GM23338 (cell line): ENCODE data around the gene PLEKHH3. TPM values are rescaled to one million over a fixed set of nuclear protein-coding genes. Genes with fewer than 3 reads are reported as not detected.

Experiments
- ATAC-seq: fragments of 200-7000 bp; cut with Tn5 transposase; 3 replicates; pipeline ENCODE4 v1.9.1; 2020
- DNase-seq: peaks from one replicate; pipeline ENCODE4 v3.0.0-alpha.2; 2015; ENCODE audit warnings: low spot score
- H2AFZ ChIP-seq: fragments of 200-600 bp; sonication (generic); 2 replicates; pipeline ENCODE4 v1.8.0; 2016; ENCODE audit warnings: antibody characterized with exemption, mild to moderate bottlenecking, moderate library complexity
- H3F3A ChIP-seq: fragments of 200-600 bp; sonication (generic); replicated peaks from 2 replicates; pipeline ENCODE4 v1.8.0; 2017; ENCODE audit warnings: antibody characterized with exemption, mixed run types, low read depth
- H3K27ac ChIP-seq: fragments of 200-600 bp; sonication (generic); 2 replicates; pipeline ENCODE4 v1.6.1; 2016; ENCODE audit warnings: low read depth
- H3K27me3 ChIP-seq: fragments of 200-600 bp; sonication (generic); 2 replicates; pipeline ENCODE4 v1.8.0; 2016; ENCODE audit warnings: mild to moderate bottlenecking, mixed run types, moderate library complexity; ENCODE audit not compliant: insufficient read depth
- H3K36me3 ChIP-seq: fragments of 200-600 bp; sonication (generic); 2 replicates; pipeline ENCODE4 v1.8.0; 2016; ENCODE audit warnings: mild to moderate bottlenecking; ENCODE audit not compliant: insufficient read depth
- H3K4me1 ChIP-seq: fragments of 200-600 bp; sonication (generic); 2 replicates; pipeline ENCODE4 v1.8.0; 2016; ENCODE audit warnings: mild to moderate bottlenecking, moderate library complexity; ENCODE audit not compliant: insufficient read depth
- H3K4me2 ChIP-seq: fragments of 200-600 bp; sonication (generic); 2 replicates; pipeline ENCODE4 v1.7.1; 2017; ENCODE audit warnings: mixed run types
- H3K4me3 ChIP-seq: fragments of 200-600 bp; sonication (generic); 2 replicates; pipeline ENCODE4 v1.6.1; 2016; ENCODE audit warnings: mixed run types
- H3K79me2 ChIP-seq: fragments of 200-600 bp; sonication (generic); replicated peaks from 2 replicates; pipeline ENCODE4 v1.8.0; 2017; ENCODE audit warnings: mild to moderate bottlenecking; ENCODE audit not compliant: insufficient read depth
- H3K9me2 ChIP-seq: fragments of 200-600 bp; sonication (generic); 2 replicates; pipeline ENCODE4 v1.8.0; 2017; ENCODE audit not compliant: insufficient read depth
- H4K20me1 ChIP-seq: fragments of 200-600 bp; sonication (generic); replicated peaks from 2 replicates; pipeline ENCODE4 v1.8.0; 2017; ENCODE audit warnings: mild to moderate bottlenecking; ENCODE audit not compliant: insufficient read depth
- H3K27ac Mint-ChIP-seq: 2 replicates; pipeline ENCODE4 v1.8.0; 2020; ENCODE audit warnings: inconsistent platforms, mild to moderate bottlenecking, moderate library complexity, mixed read lengths
- H3K27me3 Mint-ChIP-seq: 3 replicates; pipeline ENCODE4 v1.8.0; 2022; ENCODE audit warnings: low read depth, mild to moderate bottlenecking, moderate library complexity, mixed read lengths, inconsistent platforms; ENCODE audit not compliant: insufficient read depth, poor library complexity
- H3K36me3 Mint-ChIP-seq: 3 replicates; pipeline ENCODE4 v1.8.0; 2021; ENCODE audit warnings: low read depth, mild to moderate bottlenecking, inconsistent platforms, moderate library complexity, mixed read lengths
- H3K4me1 Mint-ChIP-seq: 3 replicates; pipeline ENCODE4 v1.8.0; 2020; ENCODE audit warnings: mild to moderate bottlenecking, inconsistent platforms, mixed read lengths
- H3K4me3 Mint-ChIP-seq: 3 replicates; pipeline ENCODE4 v1.8.0; 2021; ENCODE audit warnings: moderate library complexity, mild to moderate bottlenecking, inconsistent platforms, mixed read lengths
- H3K9me3 Mint-ChIP-seq: 3 replicates; pipeline ENCODE4 v1.8.0; 2020; ENCODE audit warnings: moderate library complexity, mild to moderate bottlenecking, inconsistent platforms, mixed read lengths
- CREB1 ChIP-seq: fragments of 250-450 bp; sonication (Bioruptor Pico); IDR thresholded peaks from 2 replicates; pipeline ENCODE4 v1.5.0; 2020; ENCODE audit warnings: low read depth, mild to moderate bottlenecking, moderate library complexity
- EZH2 ChIP-seq: fragments of 200-600 bp; sonication (generic); IDR thresholded peaks from one replicate; pipeline ENCODE4 v1.8.0; 2017; ENCODE audit warnings: antibody characterized with exemption, mild to moderate bottlenecking, low read depth; ENCODE audit not compliant: unreplicated experiment
- EZH2phosphoT487 ChIP-seq: fragments of 200-600 bp; sonication (generic); IDR thresholded peaks from one replicate; pipeline ENCODE4 v1.8.1; 2018; ENCODE audit warnings: antibody characterized with exemption; ENCODE audit not compliant: unreplicated experiment
- JUNB ChIP-seq: IDR thresholded peaks from one replicate; pipeline ENCODE4 v1.6.1; 2016; ENCODE audit warnings: antibody characterized with exemption; ENCODE audit not compliant: unreplicated experiment
- NANOG ChIP-seq: IDR thresholded peaks from 2 replicates; pipeline ENCODE4 v1.6.1; 2016; ENCODE audit warnings: antibody characterized with exemption, borderline replicate concordance
- POLR2AphosphoS5 ChIP-seq: IDR thresholded peaks from 2 replicates; pipeline ENCODE4 v1.6.1; 2016; ENCODE audit warnings: antibody characterized with exemption, low read depth
- STAT1 ChIP-seq: IDR thresholded peaks from one replicate; pipeline ENCODE4 v1.6.1; 2016; ENCODE audit warnings: antibody characterized with exemption; ENCODE audit not compliant: unreplicated experiment
- ZNF114 ChIP-seq: fragments of 250-450 bp; sonication (Bioruptor Pico); IDR thresholded peaks from 2 replicates; pipeline ENCODE4 v1.5.0; 2020; ENCODE audit warnings: mild to moderate bottlenecking, moderate library complexity
- ZNF331 ChIP-seq: fragments of 250-450 bp; sonication (Bioruptor Pico); IDR thresholded peaks from 2 replicates; pipeline ENCODE4 v1.5.0; 2020; ENCODE audit warnings: low read depth, mild to moderate bottlenecking, moderate library complexity
- polyA plus RNA-seq: library from polyadenylated mRNA; unstranded; fragments of >200 nt; fragmentation: Nextera tagmentation; extraction: Ambion mirVana; gene quantifications from 2 replicates; pipeline ENCODE4 v1.2.1, GENCODE V29; 2016
- total RNA-seq: library from RNA; depleted of rRNA; stranded (reverse); fragments of >200 nt; shearing (Covaris generic); gene quantifications from 2 replicates; pipeline ENCODE4 v1.2.3, GENCODE V29; 2014
- TF ChIP-seq, protein P1 (sequence below): IDR thresholded peaks from 2 replicates; pipeline ENCODE4 v1.6.1; 2016; ENCODE audit warnings: antibody characterized with exemption
- TF ChIP-seq, protein P2 (sequence below), 2 experiments: fragments of 200-600 bp in 1 of 2; sonication (generic) in 1 of 2; conservative IDR thresholded peaks; 2 replicates each; pipeline versions ENCODE4 v1.5.1 to v1.6.1; 2016 to 2017; ENCODE audit warnings: antibody characterized with exemption in 2 of 2, low read depth in 2 of 2, mild to moderate bottlenecking in 2 of 2, moderate library complexity in 1 of 2
- TF ChIP-seq, protein P3 (sequence below): fragments of 250-450 bp; sonication (Bioruptor Pico); IDR thresholded peaks from 2 replicates; pipeline ENCODE4 v1.5.0; 2020; ENCODE audit warnings: mild to moderate bottlenecking, moderate library complexity
- TF ChIP-seq, protein P4 (sequence below): IDR thresholded peaks from one replicate; pipeline ENCODE4 v1.6.1; 2018; ENCODE audit warnings: antibody characterized with exemption; ENCODE audit not compliant: unreplicated experiment

The PLEKHH3 gene
- total and polyA plus RNA-seq, 2 experiments from 2014 or later: 10.9 to 24.2 TPM

- Histone ChIP-seq H4K20me1 (no peaks in the 10 kb centered on the region; the same call in 1 of the 2 replicates), H3K27me3 (no peaks in the 10 kb centered on the region), H3K36me3 (no peaks in the 10 kb centered on the region), H3K4me2 (no peak overlapping the region), H2AFZ (no peak overlapping the region), H3F3A (no peaks in the 10 kb centered on the region), H3K4me1 (no peaks in the 10 kb centered on the region; the same call in 1 of the 2 replicates), H3K79me2 (no peaks in the 10 kb centered on the region), H3K9me2 (no peaks in the 10 kb centered on the region), H3K4me3 (no peak overlapping the region), H3K27ac (no peak overlapping the region)
- DNase-seq (no peak), ATAC-seq (no peak)
- peaks cover 17% of the 10 kb centered on the region for H3K36me3 Mint-ChIP-seq
- no peaks in the 10 kb centered on the region; the same call in 2 of the 3 replicates for H3K9me3 Mint-ChIP-seq
- no peak overlapping the region for H3K27ac Mint-ChIP-seq
- peaks cover 20% of the 10 kb centered on the region for H3K27me3 Mint-ChIP-seq
- H3K4me3 Mint-ChIP-seq: no peak overlapping the region
- H3K4me1 Mint-ChIP-seq: peaks cover 7% of the 10 kb centered on the region
- no peak for TF ChIP-seq ZNF331 (CRISPR knock-in tag)
- TF ChIP-seq JUNB: no peak
- no peak for TF ChIP-seq POLR2AphosphoS5
- TF ChIP-seq, protein P1, sequence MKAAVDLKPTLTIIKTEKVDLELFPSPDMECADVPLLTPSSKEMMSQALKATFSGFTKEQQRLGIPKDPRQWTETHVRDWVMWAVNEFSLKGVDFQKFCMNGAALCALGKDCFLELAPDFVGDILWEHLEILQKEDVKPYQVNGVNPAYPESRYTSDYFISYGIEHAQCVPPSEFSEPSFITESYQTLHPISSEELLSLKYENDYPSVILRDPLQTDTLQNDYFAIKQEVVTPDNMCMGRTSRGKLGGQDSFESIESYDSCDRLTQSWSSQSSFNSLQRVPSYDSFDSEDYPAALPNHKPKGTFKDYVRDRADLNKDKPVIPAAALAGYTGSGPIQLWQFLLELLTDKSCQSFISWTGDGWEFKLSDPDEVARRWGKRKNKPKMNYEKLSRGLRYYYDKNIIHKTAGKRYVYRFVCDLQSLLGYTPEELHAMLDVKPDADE: no peak
- TF ChIP-seq EZH2: no peak
- TF ChIP-seq CREB1 (CRISPR knock-in tag): no peak
- TF ChIP-seq, protein P2, sequence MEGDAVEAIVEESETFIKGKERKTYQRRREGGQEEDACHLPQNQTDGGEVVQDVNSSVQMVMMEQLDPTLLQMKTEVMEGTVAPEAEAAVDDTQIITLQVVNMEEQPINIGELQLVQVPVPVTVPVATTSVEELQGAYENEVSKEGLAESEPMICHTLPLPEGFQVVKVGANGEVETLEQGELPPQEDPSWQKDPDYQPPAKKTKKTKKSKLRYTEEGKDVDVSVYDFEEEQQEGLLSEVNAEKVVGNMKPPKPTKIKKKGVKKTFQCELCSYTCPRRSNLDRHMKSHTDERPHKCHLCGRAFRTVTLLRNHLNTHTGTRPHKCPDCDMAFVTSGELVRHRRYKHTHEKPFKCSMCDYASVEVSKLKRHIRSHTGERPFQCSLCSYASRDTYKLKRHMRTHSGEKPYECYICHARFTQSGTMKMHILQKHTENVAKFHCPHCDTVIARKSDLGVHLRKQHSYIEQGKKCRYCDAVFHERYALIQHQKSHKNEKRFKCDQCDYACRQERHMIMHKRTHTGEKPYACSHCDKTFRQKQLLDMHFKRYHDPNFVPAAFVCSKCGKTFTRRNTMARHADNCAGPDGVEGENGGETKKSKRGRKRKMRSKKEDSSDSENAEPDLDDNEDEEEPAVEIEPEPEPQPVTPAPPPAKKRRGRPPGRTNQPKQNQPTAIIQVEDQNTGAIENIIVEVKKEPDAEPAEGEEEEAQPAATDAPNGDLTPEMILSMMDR (conservative IDR thresholded peaks at IDR 0.05; ENCODE audit: low read depth in 2 of 2): no peak
- no peak for TF ChIP-seq ZNF114 (CRISPR knock-in tag)
- TF ChIP-seq EZH2phosphoT487: no peak
- TF ChIP-seq, protein P3, sequence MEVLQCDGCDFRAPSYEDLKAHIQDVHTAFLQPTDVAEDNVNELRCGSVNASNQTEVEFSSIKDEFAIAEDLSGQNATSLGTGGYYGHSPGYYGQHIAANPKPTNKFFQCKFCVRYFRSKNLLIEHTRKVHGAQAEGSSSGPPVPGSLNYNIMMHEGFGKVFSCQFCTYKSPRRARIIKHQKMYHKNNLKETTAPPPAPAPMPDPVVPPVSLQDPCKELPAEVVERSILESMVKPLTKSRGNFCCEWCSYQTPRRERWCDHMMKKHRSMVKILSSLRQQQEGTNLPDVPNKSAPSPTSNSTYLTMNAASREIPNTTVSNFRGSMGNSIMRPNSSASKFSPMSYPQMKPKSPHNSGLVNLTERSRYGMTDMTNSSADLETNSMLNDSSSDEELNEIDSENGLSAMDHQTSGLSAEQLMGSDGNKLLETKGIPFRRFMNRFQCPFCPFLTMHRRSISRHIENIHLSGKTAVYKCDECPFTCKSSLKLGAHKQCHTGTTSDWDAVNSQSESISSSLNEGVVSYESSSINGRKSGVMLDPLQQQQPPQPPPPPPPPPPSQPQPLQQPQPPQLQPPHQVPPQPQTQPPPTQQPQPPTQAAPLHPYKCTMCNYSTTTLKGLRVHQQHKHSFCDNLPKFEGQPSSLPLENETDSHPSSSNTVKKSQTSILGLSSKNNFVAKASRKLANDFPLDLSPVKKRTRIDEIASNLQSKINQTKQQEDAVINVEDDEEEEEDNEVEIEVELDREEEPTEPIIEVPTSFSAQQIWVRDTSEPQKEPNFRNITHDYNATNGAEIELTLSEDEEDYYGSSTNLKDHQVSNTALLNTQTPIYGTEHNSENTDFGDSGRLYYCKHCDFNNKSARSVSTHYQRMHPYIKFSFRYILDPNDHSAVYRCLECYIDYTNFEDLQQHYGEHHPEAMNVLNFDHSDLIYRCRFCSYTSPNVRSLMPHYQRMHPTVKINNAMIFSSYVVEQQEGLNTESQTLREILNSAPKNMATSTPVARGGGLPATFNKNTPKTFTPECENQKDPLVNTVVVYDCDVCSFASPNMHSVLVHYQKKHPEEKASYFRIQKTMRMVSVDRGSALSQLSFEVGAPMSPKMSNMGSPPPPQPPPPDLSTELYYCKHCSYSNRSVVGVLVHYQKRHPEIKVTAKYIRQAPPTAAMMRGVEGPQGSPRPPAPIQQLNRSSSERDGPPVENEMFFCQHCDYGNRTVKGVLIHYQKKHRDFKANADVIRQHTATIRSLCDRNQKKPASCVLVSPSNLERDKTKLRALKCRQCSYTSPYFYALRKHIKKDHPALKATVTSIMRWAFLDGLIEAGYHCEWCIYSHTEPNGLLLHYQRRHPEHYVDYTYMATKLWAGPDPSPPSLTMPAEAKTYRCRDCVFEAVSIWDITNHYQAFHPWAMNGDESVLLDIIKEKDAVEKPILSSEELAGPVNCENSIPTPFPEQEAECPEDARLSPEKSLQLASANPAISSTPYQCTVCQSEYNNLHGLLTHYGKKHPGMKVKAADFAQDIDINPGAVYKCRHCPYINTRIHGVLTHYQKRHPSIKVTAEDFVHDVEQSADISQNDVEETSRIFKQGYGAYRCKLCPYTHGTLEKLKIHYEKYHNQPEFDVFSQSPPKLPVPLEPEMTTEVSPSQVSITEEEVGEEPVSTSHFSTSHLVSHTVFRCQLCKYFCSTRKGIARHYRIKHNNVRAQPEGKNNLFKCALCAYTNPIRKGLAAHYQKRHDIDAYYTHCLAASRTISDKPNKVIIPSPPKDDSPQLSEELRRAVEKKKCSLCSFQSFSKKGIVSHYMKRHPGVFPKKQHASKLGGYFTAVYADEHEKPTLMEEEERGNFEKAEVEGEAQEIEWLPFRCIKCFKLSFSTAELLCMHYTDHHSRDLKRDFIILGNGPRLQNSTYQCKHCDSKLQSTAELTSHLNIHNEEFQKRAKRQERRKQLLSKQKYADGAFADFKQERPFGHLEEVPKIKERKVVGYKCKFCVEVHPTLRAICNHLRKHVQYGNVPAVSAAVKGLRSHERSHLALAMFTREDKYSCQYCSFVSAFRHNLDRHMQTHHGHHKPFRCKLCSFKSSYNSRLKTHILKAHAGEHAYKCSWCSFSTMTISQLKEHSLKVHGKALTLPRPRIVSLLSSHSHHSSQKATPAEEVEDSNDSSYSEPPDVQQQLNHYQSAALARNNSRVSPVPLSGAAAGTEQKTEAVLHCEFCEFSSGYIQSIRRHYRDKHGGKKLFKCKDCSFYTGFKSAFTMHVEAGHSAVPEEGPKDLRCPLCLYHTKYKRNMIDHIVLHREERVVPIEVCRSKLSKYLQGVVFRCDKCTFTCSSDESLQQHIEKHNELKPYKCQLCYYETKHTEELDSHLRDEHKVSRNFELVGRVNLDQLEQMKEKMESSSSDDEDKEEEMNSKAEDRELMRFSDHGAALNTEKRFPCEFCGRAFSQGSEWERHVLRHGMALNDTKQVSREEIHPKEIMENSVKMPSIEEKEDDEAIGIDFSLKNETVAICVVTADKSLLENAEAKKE: no peak
- TF ChIP-seq, protein P4, sequence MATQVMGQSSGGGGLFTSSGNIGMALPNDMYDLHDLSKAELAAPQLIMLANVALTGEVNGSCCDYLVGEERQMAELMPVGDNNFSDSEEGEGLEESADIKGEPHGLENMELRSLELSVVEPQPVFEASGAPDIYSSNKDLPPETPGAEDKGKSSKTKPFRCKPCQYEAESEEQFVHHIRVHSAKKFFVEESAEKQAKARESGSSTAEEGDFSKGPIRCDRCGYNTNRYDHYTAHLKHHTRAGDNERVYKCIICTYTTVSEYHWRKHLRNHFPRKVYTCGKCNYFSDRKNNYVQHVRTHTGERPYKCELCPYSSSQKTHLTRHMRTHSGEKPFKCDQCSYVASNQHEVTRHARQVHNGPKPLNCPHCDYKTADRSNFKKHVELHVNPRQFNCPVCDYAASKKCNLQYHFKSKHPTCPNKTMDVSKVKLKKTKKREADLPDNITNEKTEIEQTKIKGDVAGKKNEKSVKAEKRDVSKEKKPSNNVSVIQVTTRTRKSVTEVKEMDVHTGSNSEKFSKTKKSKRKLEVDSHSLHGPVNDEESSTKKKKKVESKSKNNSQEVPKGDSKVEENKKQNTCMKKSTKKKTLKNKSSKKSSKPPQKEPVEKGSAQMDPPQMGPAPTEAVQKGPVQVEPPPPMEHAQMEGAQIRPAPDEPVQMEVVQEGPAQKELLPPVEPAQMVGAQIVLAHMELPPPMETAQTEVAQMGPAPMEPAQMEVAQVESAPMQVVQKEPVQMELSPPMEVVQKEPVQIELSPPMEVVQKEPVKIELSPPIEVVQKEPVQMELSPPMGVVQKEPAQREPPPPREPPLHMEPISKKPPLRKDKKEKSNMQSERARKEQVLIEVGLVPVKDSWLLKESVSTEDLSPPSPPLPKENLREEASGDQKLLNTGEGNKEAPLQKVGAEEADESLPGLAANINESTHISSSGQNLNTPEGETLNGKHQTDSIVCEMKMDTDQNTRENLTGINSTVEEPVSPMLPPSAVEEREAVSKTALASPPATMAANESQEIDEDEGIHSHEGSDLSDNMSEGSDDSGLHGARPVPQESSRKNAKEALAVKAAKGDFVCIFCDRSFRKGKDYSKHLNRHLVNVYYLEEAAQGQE: no peak
- no peak for TF ChIP-seq NANOG
- no peak for TF ChIP-seq STAT1
Observed at GRCh38 chr17:42694524-42694923, 17.7 kb upstream of the PLEKHH3 start.
